GM18507 (cell line): ENCODE results near the gene OXLD1.

Experiments used
- DNase-seq: peaks from one replicate; pipeline ENCODE4 v3.0.0; 2011; ENCODE audit warnings: low read depth; ENCODE audit not compliant: insufficient read length; ENCODE audit errors: extremely low spot score
- FAIRE-seq: peaks from 2 replicates; lab custom pipeline; 2011; peaks lifted over from hg19 to GRCh38; lab: Jason Lieb, UNC

The OXLD1 gene

DNA sequence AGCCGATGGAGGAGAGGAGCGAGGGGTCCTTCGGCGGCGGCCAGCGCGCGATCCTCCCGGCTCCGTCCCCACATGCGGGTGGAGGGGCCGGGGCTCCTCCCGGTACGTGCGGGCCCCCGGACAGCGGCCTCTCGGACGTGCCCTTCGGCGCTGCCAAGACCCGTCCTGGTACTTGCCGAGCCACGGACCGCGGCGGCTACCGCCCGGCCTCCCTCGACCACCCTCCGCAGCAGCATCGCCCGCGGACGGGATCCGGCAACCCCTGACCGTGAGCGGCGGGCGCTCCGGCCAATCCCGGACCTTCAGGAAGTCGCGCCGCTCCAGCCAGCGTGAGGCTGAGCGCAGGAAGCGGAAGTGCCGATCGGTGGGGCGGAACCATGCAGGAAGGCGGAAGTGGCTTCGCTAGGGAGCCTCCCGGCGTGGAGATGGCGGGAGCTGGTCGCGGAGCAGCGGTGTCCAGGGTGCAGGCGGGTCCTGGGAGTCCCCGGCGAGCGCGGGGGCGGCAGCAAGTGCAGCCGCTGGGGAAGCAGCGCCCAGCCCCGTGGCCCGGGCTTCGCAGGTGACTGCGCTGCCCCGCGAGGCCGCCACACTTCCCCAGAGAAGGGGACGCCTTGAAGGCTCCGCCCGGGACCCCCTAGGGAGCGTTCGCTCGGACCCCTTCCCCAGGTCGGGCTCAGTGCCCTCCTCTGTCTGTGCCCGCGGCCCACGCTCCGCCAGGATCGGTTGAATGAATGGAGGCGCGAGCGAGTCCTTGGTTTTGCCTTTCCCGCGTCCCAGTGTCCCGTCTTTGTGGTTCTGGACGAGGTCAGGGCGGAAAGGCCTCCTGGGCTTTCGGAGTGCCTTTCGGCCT lies at the start of gene OXLD1, which contains the start of gene CCDC137:
Gene OXLD1, minus strand, starts transcription at position 264 of the 850 bp plus-strand sequence. Its CDS starts 28 bp downstream, at position 236.
Gene CCDC137, plus strand, starts transcription at position 396 of the 850 bp plus-strand sequence. Its CDS starts 30 bp downstream, at position 426.
- peak; percentile 95 for FAIRE-seq
- peak; percentile 97 for DNase-seq

- DNase-seq (no peak), FAIRE-seq (no peak)
Observed at GRCh38 chr17:81715107-81715871, 48.9 kb upstream of the OXLD1 start.

DNA sequence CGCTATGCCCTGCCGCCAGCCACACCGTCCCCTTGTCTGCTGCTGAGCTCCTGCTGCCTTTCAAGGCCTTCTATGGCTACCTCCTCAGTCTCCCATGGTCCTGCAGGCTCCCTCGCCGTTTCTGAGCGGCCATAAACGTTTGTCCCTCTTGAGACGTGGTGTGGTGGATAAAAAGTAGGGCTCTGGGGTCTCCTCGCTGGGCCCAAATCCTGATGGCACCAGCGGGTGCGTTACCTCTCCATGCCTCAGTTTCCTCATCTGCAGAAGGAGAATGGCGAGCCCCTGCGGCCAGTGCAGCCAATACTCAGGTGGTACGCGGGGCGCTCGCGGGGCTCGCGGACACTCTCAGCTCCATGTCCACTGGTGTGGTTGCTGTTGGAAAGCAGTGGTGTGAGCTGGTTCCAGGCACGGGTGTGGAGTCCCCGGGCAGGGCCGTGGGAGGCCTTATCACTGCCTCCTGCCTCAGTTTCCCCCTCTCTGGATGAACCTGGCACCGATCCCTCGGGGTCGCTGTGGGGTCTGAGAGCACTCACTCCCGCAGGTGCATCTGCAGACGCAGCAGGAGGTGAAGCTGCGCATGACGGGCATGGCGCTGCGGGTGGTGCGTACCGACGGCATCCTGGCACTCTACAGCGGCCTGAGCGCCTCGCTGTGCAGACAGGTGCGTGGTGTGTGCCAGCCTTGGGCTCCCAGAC lies 48.2 kb upstream of the OXLD1 start:
- FAIRE-seq, result no peak
- no peak for DNase-seq

GRCh38 chr17:81713556-81714411 lies 47.4 kb upstream of the OXLD1 start:
- DNase-seq (no peak), FAIRE-seq (no peak)

DNA sequence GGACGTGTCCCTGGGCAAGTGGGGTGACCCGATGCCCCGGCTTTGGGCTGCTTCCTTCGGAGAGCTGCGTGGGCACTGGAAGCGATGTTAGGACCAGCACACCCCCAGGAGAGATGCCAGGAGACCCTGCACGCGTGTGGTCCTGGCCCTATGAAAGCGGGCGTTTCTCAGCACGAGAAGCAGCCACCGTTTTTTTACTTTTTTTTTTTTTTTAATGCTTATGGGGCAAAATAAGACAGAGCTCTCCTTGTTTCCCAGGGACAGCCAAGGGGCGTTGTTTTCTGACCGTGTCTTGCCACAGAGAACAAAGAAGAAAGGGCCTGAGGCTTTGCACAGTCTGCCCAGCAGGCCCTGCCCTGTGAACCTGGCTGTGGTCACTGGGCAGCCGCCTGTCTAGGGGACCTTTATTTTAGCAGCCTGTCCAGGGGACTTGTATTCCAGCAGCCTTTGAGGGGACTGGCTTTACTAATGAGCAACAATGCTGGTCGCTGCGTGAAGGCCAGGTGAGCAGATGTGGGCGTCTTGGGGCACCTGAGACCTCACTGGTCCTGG lies 46.7 kb upstream of the OXLD1 start:
- FAIRE-seq, result no peak
- no peak for DNase-seq

DNA sequence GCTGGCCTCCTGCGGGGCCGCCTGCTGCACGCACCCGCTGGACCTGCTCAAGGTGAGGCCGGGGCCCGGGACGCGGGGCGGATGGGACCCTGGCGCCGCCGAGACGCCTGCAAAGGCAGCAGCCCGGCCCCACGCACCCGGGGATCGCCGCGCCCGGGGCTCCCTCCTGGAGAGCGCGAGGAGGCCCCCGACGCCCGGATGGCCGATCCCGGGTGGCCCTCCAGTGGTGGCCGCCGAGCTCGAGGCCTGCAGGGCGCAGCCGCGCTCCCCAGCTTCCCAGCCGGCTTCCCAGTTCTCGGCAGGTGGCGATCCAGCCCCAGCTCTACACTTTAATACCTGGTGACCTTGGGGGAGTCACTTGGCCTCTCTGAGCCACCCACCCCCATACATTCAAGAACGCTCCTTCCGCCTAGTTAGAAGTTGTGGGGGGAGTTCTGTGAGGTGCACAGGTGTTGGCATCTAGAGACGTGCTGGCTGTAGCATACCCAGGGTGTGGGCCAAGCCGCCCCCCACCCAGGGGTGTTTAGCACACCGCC lies 46.1 kb upstream of the OXLD1 start:
- FAIRE-seq, result no peak
- DNase-seq, result no peak

- no peak for FAIRE-seq
- DNase-seq, result peak; percentile 88
Observed at GRCh38 chr17:81711814-81712467, 45.5 kb upstream of the OXLD1 start, which contains the start of gene SLC25A10. TSS of gene SLC25A10 (plus strand) at chr17:81712284. CDS start at chr17:81712427, 143 bp downstream.

DNA sequence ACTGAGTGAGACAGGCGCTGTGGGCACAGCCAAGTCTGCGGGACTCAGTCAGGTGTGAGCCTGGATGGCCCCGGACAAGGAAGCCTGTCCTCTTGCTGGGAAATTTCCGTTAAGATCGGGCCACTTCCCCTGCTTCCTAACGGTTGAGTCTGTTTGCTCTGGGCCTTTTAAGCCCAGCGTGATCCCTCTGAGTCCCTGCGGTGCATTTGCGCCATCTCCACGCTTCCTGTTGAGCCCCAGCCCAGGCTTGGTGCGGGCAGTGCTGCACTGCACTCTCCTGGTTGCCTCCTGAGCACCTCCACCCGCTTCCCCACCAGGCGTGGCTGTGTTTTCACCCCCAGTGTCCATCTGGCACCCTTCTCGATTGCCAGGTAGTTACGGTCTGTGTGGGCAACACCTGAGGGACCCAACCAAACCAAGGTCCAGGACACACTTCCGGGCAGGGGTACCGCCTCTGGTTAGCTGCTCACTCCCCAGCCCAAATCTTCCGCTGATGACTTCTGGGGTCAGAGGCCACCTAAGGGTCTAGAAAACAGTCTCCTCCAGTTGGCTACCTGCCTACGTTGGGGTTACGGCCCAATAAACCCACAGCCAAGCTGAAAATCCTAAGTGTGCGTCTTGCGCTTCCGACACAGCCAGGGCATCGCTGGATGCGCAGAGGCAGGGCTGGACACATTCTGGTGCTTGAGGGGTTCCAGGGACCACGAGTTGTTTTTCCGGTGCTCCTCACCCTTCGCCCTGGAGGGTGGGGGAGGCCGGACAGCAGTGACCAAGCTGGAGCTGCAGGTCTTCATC lies 44.3 kb upstream of the OXLD1 start:
- FAIRE-seq (no peak), DNase-seq (no peak)

DNA sequence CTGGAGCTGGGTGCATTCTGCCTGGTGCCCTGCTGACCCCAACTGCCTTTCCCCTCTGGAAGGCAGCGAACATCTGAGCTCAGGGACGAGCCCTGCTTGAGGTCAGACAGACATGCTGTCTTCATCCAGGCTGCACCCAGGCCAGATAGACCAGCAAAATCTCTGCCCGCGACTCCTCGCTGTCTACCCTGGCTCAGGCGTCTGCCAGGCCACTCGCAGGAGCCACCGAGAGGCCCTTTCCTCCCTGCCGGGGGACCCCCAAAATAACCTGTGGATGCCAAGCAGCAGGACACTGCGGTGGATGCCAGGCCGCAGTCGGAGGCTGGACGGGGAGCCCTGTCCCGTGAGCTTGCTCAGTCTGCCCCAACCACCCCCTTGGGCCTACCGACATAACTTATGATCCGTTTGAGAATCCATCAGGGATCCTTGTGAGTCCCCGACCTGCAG lies 42.4 kb upstream of the OXLD1 start:
- no peak for DNase-seq
- no peak for FAIRE-seq

DNA sequence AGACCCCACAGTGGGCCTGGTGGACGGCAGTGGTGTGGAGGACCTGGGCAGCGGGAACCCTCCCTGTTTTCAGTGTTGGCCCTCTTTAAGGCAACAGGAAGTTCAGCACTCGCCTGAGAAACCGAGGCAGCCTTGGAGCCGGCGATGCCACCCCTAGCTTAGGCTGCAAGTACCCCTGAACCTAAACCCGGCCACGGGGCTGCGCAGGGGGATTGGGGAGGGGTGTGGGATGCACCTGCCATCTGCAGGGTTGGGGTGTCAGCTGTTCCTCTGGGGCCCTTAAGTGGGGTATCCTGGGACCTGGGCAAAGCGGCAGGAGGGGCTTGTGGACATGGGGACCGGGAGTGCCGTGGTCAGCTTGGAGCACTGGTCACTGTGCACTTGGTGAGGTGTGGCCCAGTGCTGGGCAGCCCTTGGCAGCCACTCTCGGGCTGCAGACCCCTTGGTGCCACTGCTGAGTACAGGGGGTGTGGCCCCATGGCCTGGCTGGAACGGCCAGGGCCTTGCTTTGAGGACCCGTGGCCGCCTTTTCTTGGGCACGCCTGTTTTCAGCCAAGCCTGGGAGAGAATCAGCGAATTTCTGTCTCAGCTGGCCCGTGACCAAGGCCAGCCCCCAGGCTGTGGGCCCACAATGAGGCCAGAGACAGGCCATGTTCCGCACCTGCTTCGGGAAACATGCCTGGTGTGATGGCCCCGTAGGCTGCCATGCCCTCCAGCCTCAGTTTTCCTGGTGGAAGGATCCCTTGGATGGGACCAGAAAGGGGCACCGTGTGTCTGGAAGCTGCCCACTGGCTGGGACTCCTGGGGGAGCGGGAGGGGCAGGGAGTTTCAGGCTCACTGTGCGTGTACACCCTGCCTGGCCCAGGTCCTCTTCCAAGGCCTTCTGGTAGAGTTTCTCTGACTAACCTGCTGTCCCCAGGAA lies 41.6 kb upstream of the OXLD1 start:
- DNase-seq (no peak), FAIRE-seq (no peak)

DNA sequence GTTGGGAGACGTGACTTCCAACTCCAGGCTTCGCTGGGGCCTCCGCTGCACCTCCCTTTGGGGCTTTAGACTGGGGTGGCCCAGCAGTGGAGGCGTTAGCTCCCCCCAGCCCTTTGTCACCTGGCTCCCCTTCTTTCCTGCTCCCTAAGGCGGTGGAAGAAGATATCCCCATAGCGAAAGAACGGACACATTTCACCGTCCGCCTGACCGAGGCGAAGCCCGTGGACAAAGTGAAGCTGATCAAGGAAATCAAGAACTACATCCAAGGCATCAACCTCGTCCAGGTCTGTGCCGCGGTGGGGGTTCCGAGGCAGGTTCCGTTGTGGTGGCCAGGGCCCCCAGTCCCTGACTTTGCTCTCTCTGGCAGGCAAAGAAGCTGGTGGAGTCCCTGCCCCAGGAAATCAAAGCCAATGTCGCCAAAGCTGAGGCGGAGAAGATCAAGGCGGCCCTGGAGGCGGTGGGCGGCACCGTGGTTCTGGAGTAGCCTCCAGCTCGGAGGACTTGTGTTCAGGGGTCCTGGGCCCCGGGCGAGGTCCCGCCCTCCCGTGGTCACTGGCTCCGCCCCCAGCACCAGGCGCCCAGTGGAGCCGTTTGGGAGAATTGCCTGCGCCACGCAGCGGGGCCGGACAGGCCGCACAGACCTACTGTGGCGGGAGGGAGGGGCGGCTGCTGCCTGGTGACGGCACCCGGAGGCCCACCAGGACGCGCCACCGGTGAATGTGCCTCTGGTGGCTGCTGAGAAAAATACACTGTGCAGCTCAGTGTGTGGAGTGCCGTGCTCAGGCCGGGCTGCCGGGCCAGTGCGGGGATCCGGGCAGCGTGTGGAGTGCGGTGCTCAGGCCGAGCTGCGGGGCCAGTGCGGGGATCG lies 40.6 kb upstream of the OXLD1 start:
- FAIRE-seq (no peak), DNase-seq (no peak)

DNA sequence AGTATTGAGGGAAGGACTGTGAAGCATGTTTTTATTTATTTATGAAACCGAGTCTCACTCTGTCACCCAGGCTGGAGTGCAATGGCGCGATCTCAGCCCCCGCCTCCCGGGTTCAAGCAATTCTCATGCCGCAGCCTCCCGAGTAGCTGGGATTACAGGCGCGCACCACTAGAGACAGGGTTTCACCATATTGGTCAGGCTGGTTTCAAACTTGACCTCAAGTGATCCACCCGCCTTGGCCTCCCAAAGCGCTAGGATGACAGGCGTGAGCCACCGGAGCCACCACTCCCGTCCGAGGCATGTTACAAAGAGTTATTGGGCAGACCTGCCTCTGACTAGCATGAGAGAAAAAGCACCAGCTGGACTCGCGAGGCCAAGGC lies 39.8 kb upstream of the OXLD1 start:
- DNase-seq (no peak), FAIRE-seq (no peak)

- no peak for DNase-seq
- FAIRE-seq, result no peak
Observed at GRCh38 chr17:81705518-81706231, 39.3 kb upstream of the OXLD1 start.

- FAIRE-seq, result no peak
- DNase-seq, result no peak
Observed at GRCh38 chr17:81703747-81704654, 37.6 kb upstream of the OXLD1 start.
